SK-N-SH (cell line): ENCODE measurements around the gene MYBPC3. TPM values are rescaled to one million over a fixed set of nuclear protein-coding genes. Genes with fewer than 3 reads are reported as not detected.

Source experiments
- CTCF ChIA-PET: fragments of 300-600, 350-600 bp; formaldehyde crosslinking; extraction: SDS; loops from one replicate; lab custom pipeline; 2021; lab: Yijun Ruan, JAX
- POLR2A ChIA-PET: fragments of 350-600 bp; sonication (Branson Sonifier 250); formaldehyde crosslinking; extraction: SDS; loops from one replicate; lab custom pipeline; 2020; ENCODE audit warnings: antibody characterized with exemption, inconsistent platforms; lab: Yijun Ruan, JAX
- DNase-seq: peaks from one replicate; pipeline ENCODE4 v3.0.0; 2012
- H2AFZ ChIP-seq: fragments of 200-600 bp; sonication (generic); 2 replicates; pipeline ENCODE4 v1.8.1; 2016; ENCODE audit warnings: antibody characterized with exemption, mild to moderate bottlenecking, low read depth
- H3F3A ChIP-seq: fragments of 200-600 bp; sonication (generic); replicated peaks from 2 replicates; pipeline ENCODE3; 2016; ENCODE audit warnings: antibody characterized with exemption, mild to moderate bottlenecking; ENCODE audit not compliant: insufficient read depth
- H3K27ac ChIP-seq, 2 experiments: fragments of 200-500 bp in 1 of 2; fragments of 200-600 bp in 1 of 2; sonication (Bioruptor generic) in 1 of 2; sonication (generic), shearing (Covaris generic) in 1 of 2; 2 replicates each; pipeline versions ENCODE4 v1.5.1 to v1.6.1; 2014 to 2016; ENCODE audit warnings: low read depth in 2 of 2, inconsistent platforms in 1 of 2, low read length in 1 of 2, mild to moderate bottlenecking in 1 of 2, mixed read lengths in 1 of 2
- H3K27me3 ChIP-seq: fragments of 200-600 bp; sonication (generic), shearing (Covaris generic); 2 replicates; pipeline ENCODE4 v1.6.1; 2016; ENCODE audit warnings: mixed run types; ENCODE audit not compliant: insufficient read depth
- H3K36me3 ChIP-seq, 2 experiments: fragments of 200-500 bp in 1 of 2; fragments of 200-600 bp in 1 of 2; sonication (Bioruptor generic) in 1 of 2; sonication (generic) in 1 of 2; replicated peaks in 1 of 2; 2 replicates each; pipeline versions ENCODE3 to v1.5.1; 2014 to 2016; ENCODE audit warnings: low read length in 1 of 2, mild to moderate bottlenecking in 1 of 2; ENCODE audit not compliant: insufficient read depth in 2 of 2, control insufficient read depth in 1 of 2
- H3K4me1 ChIP-seq, 2 experiments: fragments of 200-500 bp in 1 of 2; fragments of 200-600 bp in 1 of 2; sonication (Bioruptor generic) in 1 of 2; sonication (generic), shearing (Covaris generic) in 1 of 2; 2 replicates each; pipeline versions ENCODE4 v1.5.1 to v1.6.1; 2014 to 2016; ENCODE audit warnings: low read depth in 1 of 2, low read length in 1 of 2, mixed run types in 1 of 2; ENCODE audit not compliant: insufficient read depth in 2 of 2, control insufficient read depth in 1 of 2
- H3K4me2 ChIP-seq: fragments of 200-600 bp; sonication (generic), shearing (Covaris generic); 2 replicates; pipeline ENCODE4 v1.6.1; 2017; ENCODE audit warnings: mixed run types
- H3K4me3 ChIP-seq, 2 experiments: fragments of 200-500 bp in 1 of 2; fragments of 200-600 bp in 1 of 2; sonication (Bioruptor generic) in 1 of 2; sonication (generic), shearing (Covaris generic) in 1 of 2; 2 replicates each; pipeline versions ENCODE4 v1.5.1 to v1.8.1; 2014 to 2016; ENCODE audit warnings: low read depth in 2 of 2, inconsistent platforms in 1 of 2, low read length in 1 of 2, mild to moderate bottlenecking in 1 of 2, mixed read lengths in 1 of 2, moderate library complexity in 1 of 2
- H3K79me2 ChIP-seq: fragments of 200-600 bp; sonication (generic); 2 replicates; pipeline ENCODE4 v1.8.1; 2017; ENCODE audit warnings: mild to moderate bottlenecking; ENCODE audit not compliant: insufficient read depth
- H3K9ac ChIP-seq: fragments of 200-600 bp; sonication (generic); 2 replicates; pipeline ENCODE4 v1.6.1; 2017; ENCODE audit warnings: mixed run types
- H3K9me2 ChIP-seq: fragments of 200-600 bp; sonication (generic); 2 replicates; pipeline ENCODE4 v1.6.1; 2017; ENCODE audit warnings: mixed run types
- H3K9me3 ChIP-seq: fragments of 200-600 bp; sonication (generic); 2 replicates; pipeline ENCODE4 v1.6.1; 2017; ENCODE audit warnings: mixed run types, mild to moderate bottlenecking, moderate library complexity
- H4K20me1 ChIP-seq: fragments of 200-600 bp; sonication (generic); 2 replicates; pipeline ENCODE4 v1.6.1; 2017; ENCODE audit warnings: mild to moderate bottlenecking, mixed run types; ENCODE audit not compliant: insufficient read depth
- ELF1 ChIP-seq: IDR thresholded peaks from 2 replicates; pipeline ENCODE4 v1.4.0; 2012
- EZH2phosphoT487 ChIP-seq: fragments of 200-600 bp; sonication (generic); IDR thresholded peaks from 2 replicates; pipeline ENCODE4 v1.6.1; 2017; ENCODE audit warnings: low read depth, mixed run types, mild to moderate bottlenecking, antibody characterized with exemption, moderate library complexity, borderline replicate concordance
- FOSL2 ChIP-seq: IDR thresholded peaks from 2 replicates; pipeline ENCODE4 v1.4.0; 2012; ENCODE audit warnings: low read depth, mild to moderate bottlenecking, moderate library complexity, borderline replicate concordance
- FOXM1 ChIP-seq: IDR thresholded peaks from 2 replicates; pipeline ENCODE4 v1.4.0; 2012; ENCODE audit warnings: low read depth, mild to moderate bottlenecking
- JUND ChIP-seq: IDR thresholded peaks from 2 replicates; pipeline ENCODE4 v1.4.0; 2012
- MEF2A ChIP-seq: IDR thresholded peaks from 2 replicates; pipeline ENCODE4 v1.4.0; 2012; ENCODE audit warnings: low read depth, borderline replicate concordance
- POLR2AphosphoS5 ChIP-seq: IDR thresholded peaks from 2 replicates; pipeline ENCODE4 v1.6.1; 2012; ENCODE audit warnings: low read depth, low read length
- RFX5 ChIP-seq: IDR thresholded peaks from 2 replicates; pipeline ENCODE4 v1.6.1; 2012; ENCODE audit warnings: mild to moderate bottlenecking, improper control_type of control experiment, low read length
- TAF1 ChIP-seq: IDR thresholded peaks from 2 replicates; pipeline ENCODE4 v1.6.1; 2012; ENCODE audit warnings: low read depth, mild to moderate bottlenecking, low read length, moderate library complexity, borderline replicate concordance
- WGBS: methylation state at CpG from one replicate; pipeline ENCODE4 v1.1.6; 2017; ENCODE audit warnings: low lambda C conversion rate; 5-methylcytosine and 5-hydroxymethylcytosine counted together
- polyA plus RNA-seq, 3 experiments: library from polyadenylated mRNA; depleted of rRNA; stranded (reverse); fragments of >200 nt; gene quantifications; 2 replicates each; pipeline ENCODE4 v1.2.3, GENCODE V29; 2012
- TF ChIP-seq, protein P1 (sequence below): IDR thresholded peaks from 2 replicates; pipeline ENCODE4 v1.4.0; 2012; ENCODE audit warnings: low read depth, borderline replicate concordance
- TF ChIP-seq, protein P2 (sequence below): IDR thresholded peaks from 2 replicates; pipeline ENCODE4 v1.6.1; 2012; ENCODE audit warnings: mild to moderate bottlenecking, low read depth, low read length, moderate library complexity
- TF ChIP-seq, protein P3 (sequence below): fragments of 150-350 bp; IDR thresholded peaks from 2 replicates; pipeline ENCODE4 v1.6.1; 2017; ENCODE audit warnings: antibody characterized with exemption, low read length, low read depth, borderline replicate concordance
- TF ChIP-seq, protein P4 (sequence below): fragments of 150-350 bp; IDR thresholded peaks from 2 replicates; pipeline ENCODE4 v1.6.1; 2016; ENCODE audit warnings: mild to moderate bottlenecking, low read depth, low read length

The MYBPC3 gene
- polyA plus RNA-seq, 1 of the 3 experiments (the other 2 are of a cell fraction), result not detected

DNA sequence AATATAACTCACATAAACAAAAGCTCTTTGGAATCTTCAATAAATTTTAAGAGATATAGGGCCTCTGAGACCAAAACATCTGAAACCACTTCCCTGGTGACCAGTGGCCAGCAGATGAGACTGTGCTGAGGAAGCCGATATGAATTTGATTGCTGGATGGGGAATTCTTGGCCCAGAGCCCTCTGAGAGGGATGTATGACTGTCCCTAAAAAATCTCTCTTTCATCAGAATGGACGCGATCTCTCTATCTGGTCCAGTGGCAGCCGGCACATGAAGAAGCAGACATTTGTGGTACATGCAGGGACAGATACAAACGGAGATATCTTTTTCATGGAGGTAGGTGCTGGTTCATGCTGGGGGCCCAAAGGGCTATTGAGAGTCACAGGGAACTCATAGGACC lies 37.5 kb downstream of the MYBPC3 start:
- Histone ChIP-seq H3K79me2 (no peaks in the 10 kb centered on the region), H3K9ac (no peak overlapping the region), H3K4me3 (no peak overlapping the region), H2AFZ (no peak overlapping the region), H3K4me2 (no peak overlapping the region), H3F3A (no peaks in the 10 kb centered on the region), H4K20me1 (no peaks in the 10 kb centered on the region), H3K27me3 (no peaks in the 10 kb centered on the region), H3K27ac (no peak overlapping the region), H3K9me2 (no peaks in the 10 kb centered on the region), H3K9me3 (no peaks in the 10 kb centered on the region), H3K4me1 (no peaks in the 10 kb centered on the region), H3K36me3 (peaks cover 31 to 42% of the 10 kb centered on the region in 2 experiments)
- peak; percentile 18 for DNase-seq
- ChIA-PET POLR2A (no interaction called here), CTCF (interaction anchor here (1.5 to 1.8 kb wide), 2 partner anchors 19 to 40 kb away, joined by 3 to 5 read pairs; no protein-coding TSS in a partner anchor)
- WGBS, result 76% methylated on average over 4 of the region's 5 CpGs
- TF ChIP-seq FOXM1 (no peak), ELF1 (no peak), POLR2AphosphoS5 (no peak), TAF1 (no peak), RFX5 (no peak), MEF2A (no peak), FOSL2 (no peak), JUND (no peak), EZH2phosphoT487 (no peak)
- TF ChIP-seq, protein P1, sequence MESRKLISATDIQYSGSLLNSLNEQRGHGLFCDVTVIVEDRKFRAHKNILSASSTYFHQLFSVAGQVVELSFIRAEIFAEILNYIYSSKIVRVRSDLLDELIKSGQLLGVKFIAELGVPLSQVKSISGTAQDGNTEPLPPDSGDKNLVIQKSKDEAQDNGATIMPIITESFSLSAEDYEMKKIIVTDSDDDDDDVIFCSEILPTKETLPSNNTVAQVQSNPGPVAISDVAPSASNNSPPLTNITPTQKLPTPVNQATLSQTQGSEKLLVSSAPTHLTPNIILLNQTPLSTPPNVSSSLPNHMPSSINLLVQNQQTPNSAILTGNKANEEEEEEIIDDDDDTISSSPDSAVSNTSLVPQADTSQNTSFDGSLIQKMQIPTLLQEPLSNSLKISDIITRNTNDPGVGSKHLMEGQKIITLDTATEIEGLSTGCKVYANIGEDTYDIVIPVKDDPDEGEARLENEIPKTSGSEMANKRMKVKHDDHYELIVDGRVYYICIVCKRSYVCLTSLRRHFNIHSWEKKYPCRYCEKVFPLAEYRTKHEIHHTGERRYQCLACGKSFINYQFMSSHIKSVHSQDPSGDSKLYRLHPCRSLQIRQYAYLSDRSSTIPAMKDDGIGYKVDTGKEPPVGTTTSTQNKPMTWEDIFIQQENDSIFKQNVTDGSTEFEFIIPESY, result no peak
- TF ChIP-seq, protein P2, sequence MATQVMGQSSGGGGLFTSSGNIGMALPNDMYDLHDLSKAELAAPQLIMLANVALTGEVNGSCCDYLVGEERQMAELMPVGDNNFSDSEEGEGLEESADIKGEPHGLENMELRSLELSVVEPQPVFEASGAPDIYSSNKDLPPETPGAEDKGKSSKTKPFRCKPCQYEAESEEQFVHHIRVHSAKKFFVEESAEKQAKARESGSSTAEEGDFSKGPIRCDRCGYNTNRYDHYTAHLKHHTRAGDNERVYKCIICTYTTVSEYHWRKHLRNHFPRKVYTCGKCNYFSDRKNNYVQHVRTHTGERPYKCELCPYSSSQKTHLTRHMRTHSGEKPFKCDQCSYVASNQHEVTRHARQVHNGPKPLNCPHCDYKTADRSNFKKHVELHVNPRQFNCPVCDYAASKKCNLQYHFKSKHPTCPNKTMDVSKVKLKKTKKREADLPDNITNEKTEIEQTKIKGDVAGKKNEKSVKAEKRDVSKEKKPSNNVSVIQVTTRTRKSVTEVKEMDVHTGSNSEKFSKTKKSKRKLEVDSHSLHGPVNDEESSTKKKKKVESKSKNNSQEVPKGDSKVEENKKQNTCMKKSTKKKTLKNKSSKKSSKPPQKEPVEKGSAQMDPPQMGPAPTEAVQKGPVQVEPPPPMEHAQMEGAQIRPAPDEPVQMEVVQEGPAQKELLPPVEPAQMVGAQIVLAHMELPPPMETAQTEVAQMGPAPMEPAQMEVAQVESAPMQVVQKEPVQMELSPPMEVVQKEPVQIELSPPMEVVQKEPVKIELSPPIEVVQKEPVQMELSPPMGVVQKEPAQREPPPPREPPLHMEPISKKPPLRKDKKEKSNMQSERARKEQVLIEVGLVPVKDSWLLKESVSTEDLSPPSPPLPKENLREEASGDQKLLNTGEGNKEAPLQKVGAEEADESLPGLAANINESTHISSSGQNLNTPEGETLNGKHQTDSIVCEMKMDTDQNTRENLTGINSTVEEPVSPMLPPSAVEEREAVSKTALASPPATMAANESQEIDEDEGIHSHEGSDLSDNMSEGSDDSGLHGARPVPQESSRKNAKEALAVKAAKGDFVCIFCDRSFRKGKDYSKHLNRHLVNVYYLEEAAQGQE, result no peak
- TF ChIP-seq, protein P3, sequence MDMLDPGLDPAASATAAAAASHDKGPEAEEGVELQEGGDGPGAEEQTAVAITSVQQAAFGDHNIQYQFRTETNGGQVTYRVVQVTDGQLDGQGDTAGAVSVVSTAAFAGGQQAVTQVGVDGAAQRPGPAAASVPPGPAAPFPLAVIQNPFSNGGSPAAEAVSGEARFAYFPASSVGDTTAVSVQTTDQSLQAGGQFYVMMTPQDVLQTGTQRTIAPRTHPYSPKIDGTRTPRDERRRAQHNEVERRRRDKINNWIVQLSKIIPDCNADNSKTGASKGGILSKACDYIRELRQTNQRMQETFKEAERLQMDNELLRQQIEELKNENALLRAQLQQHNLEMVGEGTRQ, result no peak
- TF ChIP-seq, protein P4, sequence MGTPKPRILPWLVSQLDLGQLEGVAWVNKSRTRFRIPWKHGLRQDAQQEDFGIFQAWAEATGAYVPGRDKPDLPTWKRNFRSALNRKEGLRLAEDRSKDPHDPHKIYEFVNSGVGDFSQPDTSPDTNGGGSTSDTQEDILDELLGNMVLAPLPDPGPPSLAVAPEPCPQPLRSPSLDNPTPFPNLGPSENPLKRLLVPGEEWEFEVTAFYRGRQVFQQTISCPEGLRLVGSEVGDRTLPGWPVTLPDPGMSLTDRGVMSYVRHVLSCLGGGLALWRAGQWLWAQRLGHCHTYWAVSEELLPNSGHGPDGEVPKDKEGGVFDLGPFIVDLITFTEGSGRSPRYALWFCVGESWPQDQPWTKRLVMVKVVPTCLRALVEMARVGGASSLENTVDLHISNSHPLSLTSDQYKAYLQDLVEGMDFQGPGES, result no peak
